Colonic mucosa (tissue), 4 donors: ENCODE measurements around the gene EEF1A1. TPM values are rescaled to one million over a fixed set of nuclear protein-coding genes. Genes with fewer than 3 reads are reported as not detected.
"Not testable (repeated sequence)": the region's sequence is repeated elsewhere in the genome, so short reads cannot be mapped to it uniquely, and the experiment has no call there.

Experiments
- DNase-seq: peaks from one replicate; pipeline ENCODE4 v3.0.0-alpha.2; 2020
- H3K27ac ChIP-seq: fragments of 200-600 bp; one replicate; pipeline ENCODE4 v1.8.0; 2021
- H3K27me3 ChIP-seq: fragments of 200-600 bp; one replicate; pipeline ENCODE4 v1.8.0; 2021
- H3K36me3 ChIP-seq: fragments of 200-600 bp; one replicate; pipeline ENCODE4 v1.8.0; 2021
- H3K4me1 ChIP-seq: fragments of 200-600 bp; one replicate; pipeline ENCODE4 v1.8.0; 2021; ENCODE audit warnings: mild to moderate bottlenecking
- H3K4me3 ChIP-seq: fragments of 200-600 bp; one replicate; pipeline ENCODE4 v1.8.0; 2021
- H3K9ac ChIP-seq, 2 donors: one replicate each; pipeline ENCODE4 v1.7.0; 2013; ENCODE audit warnings: control low read depth in 2 of 2, low read depth in 2 of 2, low read length in 2 of 2
- H3K9me3 ChIP-seq: fragments of 200-600 bp; one replicate; pipeline ENCODE4 v1.8.0; 2021
- CTCF ChIP-seq: fragments of 200-600 bp; IDR thresholded peaks from one replicate; pipeline ENCODE4 v1.8.0; 2022; ENCODE audit warnings: antibody characterized with exemption, mild to moderate bottlenecking
- intact Hi-C: fragments of 100-400 bp; cut with DNase I; formaldehyde crosslinking; loops from one replicate; pipeline ENCODE4 v1.14.1; 2022
- total RNA-seq, 2 donors: library from RNA; stranded (reverse); fragmentation: NEBNext Ultra II Directional in 1 of 2; extraction: Animal tissue kit (Norgen Biotek cat#: 25700) in 1 of 2; gene quantifications; one replicate each; pipeline ENCODE4 v1.2.1, GENCODE V29; 2021
- donor health status: healthy.
- donor health status: DM: no; HTN: no; CAD: no.
- donor health status: DM: no; HTN: no; CAD: no.

Gene EEF1A1
- total RNA-seq, 2 donors from 2014 or later, result 7,049 to 8,990 TPM

- no peaks in the 10 kb centered on the region for H3K4me1 ChIP-seq
- peaks cover 6% of the 10 kb centered on the region for H3K36me3 ChIP-seq
- no peaks in the 10 kb centered on the region for H3K9me3 ChIP-seq
- TF ChIP-seq CTCF, result no peak
- no peaks in the 10 kb centered on the region for H3K27me3 ChIP-seq
- H3K4me3 ChIP-seq, result no peak overlapping the region
- DNase-seq, result no peak
- intact Hi-C loops, result no loop called here
- H3K27ac ChIP-seq, result no peak overlapping the region
- H3K9ac ChIP-seq, result no peak overlapping the region
Observed at GRCh38 chr6:73514746-73515110, 6.1 kb downstream of the EEF1A1 start.

GRCh38 chr6:73513496-73513854 is 7.4 kb downstream of the EEF1A1 start:
- intact Hi-C loops, result no loop called here
- Histone ChIP-seq H3K4me1 (no peaks in the 10 kb centered on the region), H3K9ac (no peak overlapping the region), H3K27me3 (no peaks in the 10 kb centered on the region), H3K4me3 (no peak overlapping the region), H3K27ac (no peak overlapping the region), H3K36me3 (peaks cover 6% of the 10 kb centered on the region), H3K9me3 (no peaks in the 10 kb centered on the region)
- no peak for DNase-seq
- TF ChIP-seq CTCF, result no peak

GRCh38 chr6:73511796-73512195 is 9.0 kb downstream of the EEF1A1 start:
- Histone ChIP-seq H3K4me3 (no peak overlapping the region), H3K4me1 (no peaks in the 10 kb centered on the region)
- DNase-seq, result no peak

GRCh38 chr6:73509851-73510250 is 11.0 kb downstream of the EEF1A1 start:
- no peaks in the 10 kb centered on the region for H3K27me3 ChIP-seq
- DNase-seq, result no peak
- intact Hi-C loops, result no loop called here
- H3K4me1 ChIP-seq, result no peaks in the 10 kb centered on the region
- H3K9me3 ChIP-seq, result no peaks in the 10 kb centered on the region
- H3K9ac ChIP-seq, result no peak overlapping the region
- no peak for TF ChIP-seq CTCF
- no peak overlapping the region for H3K27ac ChIP-seq
- H3K36me3 ChIP-seq, result no peaks in the 10 kb centered on the region
- no peak overlapping the region for H3K4me3 ChIP-seq

More at GRCh38 chr6:73511796-73512195, 9.0 kb downstream of the EEF1A1 start:
- Histone ChIP-seq H3K27ac (no peak overlapping the region), H3K36me3 (peaks cover under 1% of the 10 kb centered on the region), H3K9me3 (no peaks in the 10 kb centered on the region), H3K27me3 (no peaks in the 10 kb centered on the region), H3K9ac (no peak overlapping the region)
- no peak for TF ChIP-seq CTCF
- intact Hi-C loops, result no loop called here

GRCh38 chr6:73508776-73509175 is 12.1 kb downstream of the EEF1A1 start:
- no peak for TF ChIP-seq CTCF

GRCh38 chr6:73506246-73506645 is 14.6 kb downstream of the EEF1A1 start:
- H3K4me1 ChIP-seq, result no peaks in the 10 kb centered on the region
- no peak overlapping the region for H3K27ac ChIP-seq
- H3K9me3 ChIP-seq, result no peaks in the 10 kb centered on the region
- no peak for TF ChIP-seq CTCF
- no peak overlapping the region for H3K9ac ChIP-seq
- peaks cover 6% of the 10 kb centered on the region for H3K36me3 ChIP-seq
- intact Hi-C loops, result no loop called here
- no peak overlapping the region for H3K4me3 ChIP-seq
- H3K27me3 ChIP-seq, result no peaks in the 10 kb centered on the region
- no peak for DNase-seq

More at GRCh38 chr6:73508776-73509175, 12.1 kb downstream of the EEF1A1 start:
- no peaks in the 10 kb centered on the region for H3K4me1 ChIP-seq
- no peak overlapping the region for H3K9ac ChIP-seq
- intact Hi-C loops, result no loop called here
- DNase-seq, result no peak
- H3K27ac ChIP-seq, result no peak overlapping the region
- no peaks in the 10 kb centered on the region for H3K27me3 ChIP-seq
- H3K4me3 ChIP-seq, result no peak overlapping the region
- H3K9me3 ChIP-seq, result no peaks in the 10 kb centered on the region
- no peaks in the 10 kb centered on the region for H3K36me3 ChIP-seq

- H3K9me3 ChIP-seq, H3K4me3 ChIP-seq, intact Hi-C loops, H3K4me1 ChIP-seq, DNase-seq, H3K27ac ChIP-seq, H3K27me3 ChIP-seq, H3K9ac ChIP-seq: not testable (repeated sequence)
- peaks cover 10% of the 10 kb centered on the region for H3K36me3 ChIP-seq
Observed at GRCh38 chr6:73505705-73506104, 15.1 kb downstream of the EEF1A1 start.
